Right atrium auricular region (tissue), 2 donors: ENCODE results near the gene SNED1. TPM values are rescaled to one million over a fixed set of nuclear protein-coding genes. Genes with fewer than 3 reads are reported as not detected.
"Not testable (repeated sequence)": the region's sequence is repeated elsewhere in the genome, so short reads cannot be mapped to it uniquely, and the experiment has no call there.

ENCODE experiments used
- DNase-seq: peaks from one replicate; pipeline ENCODE4 v3.0.0-alpha.2; 2019; ENCODE audit warnings: low spot score
- H3K27ac ChIP-seq, 2 donors: fragments of 200-600 bp; sonication (generic); 1 replicate in 1 of 2; 2 replicates in 1 of 2; pipeline ENCODE4 v1.5.1; 2016 to 2019
- H3K27me3 ChIP-seq, 2 donors: fragments of 200-600 bp; sonication (generic); one replicate each; pipeline versions ENCODE4 v1.5.1 to v1.6.0; 2017 to 2019
- H3K36me3 ChIP-seq: fragments of 200-600 bp; sonication (generic); one replicate; pipeline ENCODE4 v1.5.1; 2016
- H3K4me1 ChIP-seq, 2 donors: fragments of 200-600 bp; sonication (generic); one replicate each; pipeline versions ENCODE4 v1.5.1 to v1.6.0; 2017 to 2019
- H3K4me3 ChIP-seq, 2 donors: fragments of 200-600 bp; sonication (generic); 1 replicate in 1 of 2; 2 replicates in 1 of 2; pipeline ENCODE4 v1.5.1; 2017 to 2019; ENCODE audit warnings: mild to moderate bottlenecking in 1 of 2, moderate library complexity in 1 of 2
- H3K9me3 ChIP-seq, 2 donors: fragments of 200-600 bp; sonication (generic); one replicate each; pipeline ENCODE4 v1.5.1; 2019
- total RNA-seq, 2 donors: library from RNA; depleted of rRNA; stranded (reverse); fragments of >200 nt; gene quantifications; one replicate each; pipeline ENCODE4 v1.1.0, GENCODE V29; 2016
- TF ChIP-seq, protein P1 (sequence below), 2 donors: fragments of 200-600 bp; sonication (generic); IDR thresholded peaks; one replicate each; pipeline ENCODE4 v1.5.1; 2019; ENCODE audit warnings: antibody characterized with exemption in 2 of 2

Gene SNED1
- total RNA-seq, 2 donors from 2014 or later: 9.9 to 16.4 TPM

DNA sequence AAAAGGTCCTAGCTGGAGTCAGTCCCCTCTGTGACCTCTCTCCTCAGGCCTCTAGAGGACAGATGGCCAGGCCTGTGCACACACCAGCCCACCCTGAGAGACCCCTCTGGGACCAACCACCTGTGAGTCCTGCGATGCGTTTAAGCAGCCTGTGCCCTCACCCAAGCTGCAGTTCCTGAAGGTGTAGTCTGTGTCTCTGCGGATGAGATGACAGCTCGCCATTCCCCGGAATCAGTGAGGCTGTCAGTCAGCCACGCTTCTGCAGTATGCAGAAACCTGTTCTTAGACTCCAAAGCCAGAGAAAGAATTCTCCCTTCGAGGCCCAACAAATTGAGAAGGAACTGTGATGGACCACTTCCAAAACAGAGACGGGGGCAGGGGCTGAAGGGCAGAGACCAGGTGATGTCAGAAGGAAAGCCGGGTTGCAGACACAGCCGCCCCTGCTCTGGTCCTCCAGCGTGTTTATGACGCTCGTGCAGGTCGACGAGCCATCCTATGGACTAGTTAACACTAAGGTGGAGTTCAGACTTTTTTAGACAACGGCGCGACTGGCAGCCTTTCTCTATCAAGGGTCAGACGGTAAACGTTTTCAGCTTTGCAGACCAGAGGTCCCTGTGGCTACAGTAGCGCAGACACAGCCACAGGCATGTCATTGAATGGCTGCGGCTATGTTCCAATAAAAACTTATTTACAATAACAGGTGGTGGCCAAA lies 93.5 kb downstream of the SNED1 start:
- H3K27me3 ChIP-seq: no peaks in the 10 kb centered on the region
- TF ChIP-seq, protein P1, sequence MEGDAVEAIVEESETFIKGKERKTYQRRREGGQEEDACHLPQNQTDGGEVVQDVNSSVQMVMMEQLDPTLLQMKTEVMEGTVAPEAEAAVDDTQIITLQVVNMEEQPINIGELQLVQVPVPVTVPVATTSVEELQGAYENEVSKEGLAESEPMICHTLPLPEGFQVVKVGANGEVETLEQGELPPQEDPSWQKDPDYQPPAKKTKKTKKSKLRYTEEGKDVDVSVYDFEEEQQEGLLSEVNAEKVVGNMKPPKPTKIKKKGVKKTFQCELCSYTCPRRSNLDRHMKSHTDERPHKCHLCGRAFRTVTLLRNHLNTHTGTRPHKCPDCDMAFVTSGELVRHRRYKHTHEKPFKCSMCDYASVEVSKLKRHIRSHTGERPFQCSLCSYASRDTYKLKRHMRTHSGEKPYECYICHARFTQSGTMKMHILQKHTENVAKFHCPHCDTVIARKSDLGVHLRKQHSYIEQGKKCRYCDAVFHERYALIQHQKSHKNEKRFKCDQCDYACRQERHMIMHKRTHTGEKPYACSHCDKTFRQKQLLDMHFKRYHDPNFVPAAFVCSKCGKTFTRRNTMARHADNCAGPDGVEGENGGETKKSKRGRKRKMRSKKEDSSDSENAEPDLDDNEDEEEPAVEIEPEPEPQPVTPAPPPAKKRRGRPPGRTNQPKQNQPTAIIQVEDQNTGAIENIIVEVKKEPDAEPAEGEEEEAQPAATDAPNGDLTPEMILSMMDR (IDR thresholded peaks at IDR 0.05): no peak
- H3K4me1 ChIP-seq: no peaks in the 10 kb centered on the region
- H3K9me3 ChIP-seq: no peaks in the 10 kb centered on the region
- H3K4me3 ChIP-seq: no peak overlapping the region
- H3K27ac ChIP-seq: no peak overlapping the region
- peaks cover 97% of the 10 kb centered on the region for H3K36me3 ChIP-seq
- no peak for DNase-seq

DNA sequence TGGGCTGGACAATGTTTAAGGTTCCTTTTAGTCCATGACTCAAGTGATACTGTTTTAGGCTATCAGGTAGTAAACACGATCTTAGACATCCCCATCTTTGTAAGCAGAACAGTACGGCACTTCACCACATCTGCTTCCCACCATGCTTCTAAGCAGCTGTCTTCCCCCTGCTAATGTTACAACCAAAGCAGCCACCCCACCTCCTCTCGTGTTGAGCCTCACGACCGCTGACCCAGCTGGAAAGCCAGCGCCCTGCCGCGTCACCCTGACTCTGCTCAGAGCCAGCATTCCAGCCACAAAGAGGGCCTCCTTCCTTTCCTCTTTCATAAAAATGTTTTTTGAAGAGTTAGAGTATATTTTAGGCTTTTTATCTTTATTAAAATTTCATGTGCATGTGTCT lies 94.3 kb downstream of the SNED1 start:
- TF ChIP-seq, protein P1 (IDR thresholded peaks at IDR 0.05): no peak
- DNase-seq: no peak
- H3K4me1 ChIP-seq: no peaks in the 10 kb centered on the region
- H3K27ac ChIP-seq: no peak overlapping the region
- peaks cover 97% of the 10 kb centered on the region for H3K36me3 ChIP-seq
- H3K27me3 ChIP-seq: no peaks in the 10 kb centered on the region
- H3K9me3 ChIP-seq: no peaks in the 10 kb centered on the region
- no peak overlapping the region for H3K4me3 ChIP-seq

DNA sequence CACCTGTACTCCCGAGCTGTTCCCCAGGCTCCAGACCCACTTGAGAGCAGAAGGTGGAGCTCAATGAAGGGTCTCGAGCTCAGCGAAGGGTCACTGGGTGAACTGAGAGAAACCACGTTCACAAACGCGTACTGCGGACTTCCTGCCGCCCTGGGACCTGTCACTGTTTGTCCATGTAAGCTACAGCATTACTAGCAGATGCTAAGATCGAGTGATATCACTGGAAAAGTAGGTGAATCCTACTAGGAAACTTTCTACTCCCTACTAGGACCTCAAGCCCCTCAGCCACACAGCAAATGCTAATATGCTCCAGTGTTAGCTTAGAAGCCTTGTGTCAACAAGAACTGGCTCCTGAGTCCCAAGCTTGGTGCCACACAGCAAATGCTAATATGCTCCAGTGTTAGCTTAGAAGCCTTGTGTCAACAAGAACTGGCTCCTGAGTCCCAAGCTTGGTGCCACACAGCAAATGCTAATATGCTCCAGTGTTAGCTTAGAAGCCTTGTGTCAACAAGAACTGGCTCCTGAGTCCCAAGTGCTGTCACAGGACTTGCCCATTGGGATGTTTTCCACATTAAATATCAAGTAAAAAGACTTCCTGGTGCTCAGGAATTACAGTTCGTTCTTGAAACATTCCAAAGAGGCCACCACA lies 94.8 kb downstream of the SNED1 start:
- H3K4me3 ChIP-seq, H3K27ac ChIP-seq, H3K4me1 ChIP-seq, H3K9me3 ChIP-seq, DNase-seq, H3K27me3 ChIP-seq: not testable (repeated sequence)
- H3K36me3 ChIP-seq: peaks cover 91% of the 10 kb centered on the region

DNA sequence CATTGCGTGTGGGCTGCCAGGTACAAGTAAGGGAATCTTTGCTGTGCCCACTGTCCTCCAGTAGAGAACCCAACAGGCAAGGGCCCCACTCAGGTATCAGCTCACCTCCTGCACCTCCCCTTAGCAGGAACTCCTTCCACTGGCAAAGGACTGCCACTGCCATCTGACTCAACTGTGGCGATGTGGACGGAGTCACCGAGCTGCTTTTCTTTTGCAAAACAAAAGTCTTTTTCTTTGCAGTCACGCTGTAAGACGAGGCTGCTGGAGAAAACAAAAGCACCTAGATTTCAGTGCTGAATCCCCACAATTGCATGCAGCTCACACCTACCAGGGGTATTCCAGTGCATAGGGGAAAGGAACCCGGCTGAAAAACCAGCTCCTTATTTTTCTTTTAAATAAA lies 95.8 kb downstream of the SNED1 start:
- no peak for DNase-seq
- no peak overlapping the region for H3K27ac ChIP-seq
- no peak overlapping the region for H3K4me3 ChIP-seq
- peaks cover 82% of the 10 kb centered on the region for H3K36me3 ChIP-seq
- H3K4me1 ChIP-seq: no peaks in the 10 kb centered on the region
- TF ChIP-seq, protein P1 (IDR thresholded peaks at IDR 0.05): no peak
- no peaks in the 10 kb centered on the region for H3K27me3 ChIP-seq
- no peaks in the 10 kb centered on the region for H3K9me3 ChIP-seq

DNA sequence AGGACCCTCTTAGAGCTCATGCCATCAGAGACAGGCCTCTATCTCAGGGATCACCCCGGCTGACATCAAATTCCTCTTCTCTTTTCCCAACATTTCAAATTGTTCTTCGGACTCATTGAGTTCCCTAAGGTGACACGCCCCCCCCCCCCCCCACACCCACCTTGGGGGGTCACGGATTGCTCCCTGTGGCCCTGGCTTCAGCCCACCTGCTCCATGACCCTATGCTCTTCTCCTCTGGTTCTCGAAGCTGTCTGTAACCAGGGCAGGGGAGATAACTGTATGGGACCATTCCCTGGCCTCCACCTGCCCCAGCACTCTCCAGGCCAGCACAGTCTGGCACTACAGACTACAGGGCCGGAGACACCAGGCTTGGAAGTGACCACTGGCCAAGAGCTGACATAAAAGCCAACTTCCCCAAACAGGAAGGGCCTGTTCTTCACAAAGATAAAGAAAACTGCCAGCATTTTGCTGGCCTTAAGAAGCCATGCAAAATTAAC lies 96.6 kb downstream of the SNED1 start:
- Histone ChIP-seq H3K9me3 (no peaks in the 10 kb centered on the region), H3K36me3 (peaks cover 74% of the 10 kb centered on the region), H3K27me3 (no peaks in the 10 kb centered on the region), H3K4me3 (no peak overlapping the region), H3K4me1 (no peaks in the 10 kb centered on the region), H3K27ac (no peak overlapping the region)
- DNase-seq: no peak
- TF ChIP-seq, protein P1 (IDR thresholded peaks at IDR 0.05): no peak

DNA sequence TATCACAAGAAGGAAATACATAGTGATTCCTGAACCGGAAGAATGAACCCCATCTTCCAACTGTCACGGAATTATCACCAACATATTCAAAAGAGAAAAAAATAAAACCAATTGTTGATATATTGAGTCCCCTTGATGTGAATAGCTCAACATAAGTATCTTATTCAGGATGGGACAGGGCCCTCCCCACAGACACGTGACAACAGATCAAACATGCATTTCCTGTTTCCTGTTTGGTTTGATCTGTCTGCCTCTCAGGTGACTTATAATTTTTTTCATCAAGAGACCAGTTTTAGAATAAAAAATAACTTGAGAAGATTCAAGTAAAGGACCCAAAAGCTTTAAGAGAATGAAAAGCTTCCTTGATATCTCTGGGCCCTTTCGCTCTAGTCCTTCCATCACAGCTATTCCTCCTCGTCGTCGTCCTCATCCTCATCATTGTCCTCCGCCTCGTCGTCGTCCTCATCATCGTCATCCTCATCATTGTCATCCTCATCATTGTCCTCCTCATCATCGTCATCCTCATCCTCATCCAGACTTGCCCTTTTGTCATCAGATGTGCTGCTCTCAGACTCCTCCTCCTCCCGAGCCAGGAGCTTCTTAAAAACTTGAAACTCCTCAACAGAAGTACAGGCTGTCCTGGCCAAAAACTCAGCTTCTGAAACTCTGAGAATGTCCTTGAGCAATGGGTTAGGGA lies 97.3 kb downstream of the SNED1 start:
- H3K36me3 ChIP-seq: peaks cover 66% of the 10 kb centered on the region
- peaks cover 0 to under 1% of the 10 kb centered on the region in 2 donors for H3K4me1 ChIP-seq
- TF ChIP-seq, protein P1 (IDR thresholded peaks at IDR 0.05): no peak
- no peaks in the 10 kb centered on the region for H3K9me3 ChIP-seq
- no peak overlapping the region for H3K4me3 ChIP-seq
- DNase-seq: no peak
- no peaks in the 10 kb centered on the region for H3K27me3 ChIP-seq
- no peak overlapping the region for H3K27ac ChIP-seq
